MM.1S (cell line): ENCODE data around the gene PGBD1.

ENCODE experiments used
- CTCF ChIP-seq: fragments of 300-600 bp; sonication (generic); IDR thresholded peaks from 2 replicates; pipeline ENCODE4 v1.5.1; 2016; ENCODE audit warnings: antibody characterized with exemption, low read length, mixed read lengths
- EZH2 ChIP-seq: fragments of 300-600 bp; sonication (generic); optimal IDR thresholded peaks from 2 replicates; pipeline ENCODE3; 2017; ENCODE audit warnings: low read depth, mild to moderate bottlenecking, antibody characterized with exemption, low read length, mixed read lengths

GRCh38 chr6:28322661-28323060, 41.3 kb downstream of the PGBD1 start:
- TF ChIP-seq CTCF (no peak), EZH2 (no peak)
